DND-41 (cell line): Measurements from ENCODE around the gene SERPIND1.

Experiments
- ATAC-seq: fragments of 200-7000 bp; cut with Tn5 transposase; 3 replicates; pipeline ENCODE4 v1.9.1; 2021; ENCODE audit warnings: low read depth; ENCODE audit not compliant: insufficient read depth
- DNase-seq: peaks from one replicate; pipeline ENCODE4 v3.0.0-alpha.2; 2020
- H2AFZ ChIP-seq: 2 replicates; pipeline ENCODE4 v1.6.0; 2012; ENCODE audit warnings: low read depth, low read length
- H3K27ac ChIP-seq: 2 replicates; pipeline ENCODE4 v1.5.1; 2012; ENCODE audit warnings: low read length, inconsistent platforms
- H3K27me3 ChIP-seq: fragments of 200-600 bp; sonication (generic); 2 replicates; pipeline ENCODE4 v1.6.0; 2012; ENCODE audit warnings: low read length, mild to moderate bottlenecking, inconsistent platforms; ENCODE audit not compliant: insufficient read depth, poor library complexity
- H3K36me3 ChIP-seq: 2 replicates; pipeline ENCODE4 v1.5.1; 2012; ENCODE audit warnings: low read length, inconsistent platforms; ENCODE audit not compliant: insufficient read depth
- H3K4me1 ChIP-seq: 2 replicates; pipeline ENCODE4 v1.5.1; 2012; ENCODE audit warnings: mild to moderate bottlenecking, low read length; ENCODE audit not compliant: insufficient read depth
- H3K4me2 ChIP-seq: 2 replicates; pipeline ENCODE4 v1.6.0; 2012; ENCODE audit warnings: mild to moderate bottlenecking, moderate library complexity, low read length, inconsistent platforms; ENCODE audit not compliant: insufficient read depth
- H3K4me3 ChIP-seq, 2 experiments: fragments of 200-600 bp in 1 of 2; shearing (Covaris generic) in 1 of 2; 2 replicates each; pipeline ENCODE4 v1.5.1; 2012 to 2016; ENCODE audit warnings: inconsistent platforms in 2 of 2, low read length in 2 of 2, mild to moderate bottlenecking in 2 of 2, low read depth in 1 of 2, moderate library complexity in 1 of 2
- H3K79me2 ChIP-seq: 2 replicates; pipeline ENCODE4 v1.6.0; 2012; ENCODE audit warnings: low read length, inconsistent platforms; ENCODE audit not compliant: insufficient read depth
- H3K9ac ChIP-seq: 2 replicates; pipeline ENCODE4 v1.6.0; 2012; ENCODE audit warnings: low read depth, mild to moderate bottlenecking, inconsistent platforms, low read length, moderate library complexity
- H3K9me3 ChIP-seq: 2 replicates; pipeline ENCODE4 v1.5.1; 2012; ENCODE audit warnings: low read length, moderate library complexity, mild to moderate bottlenecking, inconsistent platforms; ENCODE audit not compliant: insufficient read depth, severe bottlenecking
- H4K20me1 ChIP-seq: 2 replicates; pipeline ENCODE4 v1.6.0; 2012; ENCODE audit warnings: low read length; ENCODE audit not compliant: insufficient read depth
- EZH2 ChIP-seq: IDR thresholded peaks from 3 replicates; pipeline ENCODE4 v1.6.1; 2012; ENCODE audit warnings: borderline replicate concordance, low read depth, mild to moderate bottlenecking, moderate library complexity, low read length, inconsistent platforms; ENCODE audit not compliant: severe bottlenecking
- TF ChIP-seq, protein P1 (sequence below): IDR thresholded peaks from 2 replicates; pipeline ENCODE4 v1.5.1; 2012; ENCODE audit warnings: borderline replicate concordance, low read length, moderate library complexity, mild to moderate bottlenecking; ENCODE audit not compliant: poor library complexity, severe bottlenecking; ENCODE audit errors: extremely low read depth

SERPIND1 gene

GRCh38 chr22:20815477-20816050 lies 41.7 kb downstream of the SERPIND1 start:
- no peak overlapping the region for H3K9ac ChIP-seq
- ATAC-seq: no peak
- no peaks in the 10 kb centered on the region for H3K79me2 ChIP-seq
- H3K4me1 ChIP-seq: no peaks in the 10 kb centered on the region
- DNase-seq: no peak
- peaks cover 88% of the 10 kb centered on the region for H3K36me3 ChIP-seq
- H3K4me2 ChIP-seq: no peak overlapping the region
- no peak overlapping the region for H3K4me3 ChIP-seq
- TF ChIP-seq EZH2: no peak
- TF ChIP-seq, protein P1, sequence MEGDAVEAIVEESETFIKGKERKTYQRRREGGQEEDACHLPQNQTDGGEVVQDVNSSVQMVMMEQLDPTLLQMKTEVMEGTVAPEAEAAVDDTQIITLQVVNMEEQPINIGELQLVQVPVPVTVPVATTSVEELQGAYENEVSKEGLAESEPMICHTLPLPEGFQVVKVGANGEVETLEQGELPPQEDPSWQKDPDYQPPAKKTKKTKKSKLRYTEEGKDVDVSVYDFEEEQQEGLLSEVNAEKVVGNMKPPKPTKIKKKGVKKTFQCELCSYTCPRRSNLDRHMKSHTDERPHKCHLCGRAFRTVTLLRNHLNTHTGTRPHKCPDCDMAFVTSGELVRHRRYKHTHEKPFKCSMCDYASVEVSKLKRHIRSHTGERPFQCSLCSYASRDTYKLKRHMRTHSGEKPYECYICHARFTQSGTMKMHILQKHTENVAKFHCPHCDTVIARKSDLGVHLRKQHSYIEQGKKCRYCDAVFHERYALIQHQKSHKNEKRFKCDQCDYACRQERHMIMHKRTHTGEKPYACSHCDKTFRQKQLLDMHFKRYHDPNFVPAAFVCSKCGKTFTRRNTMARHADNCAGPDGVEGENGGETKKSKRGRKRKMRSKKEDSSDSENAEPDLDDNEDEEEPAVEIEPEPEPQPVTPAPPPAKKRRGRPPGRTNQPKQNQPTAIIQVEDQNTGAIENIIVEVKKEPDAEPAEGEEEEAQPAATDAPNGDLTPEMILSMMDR: no peak
- H2AFZ ChIP-seq: no peak overlapping the region
- no peaks in the 10 kb centered on the region for H3K9me3 ChIP-seq
- H4K20me1 ChIP-seq: no peaks in the 10 kb centered on the region
- H3K27me3 ChIP-seq: no peaks in the 10 kb centered on the region
- H3K27ac ChIP-seq: no peak overlapping the region

DNA sequence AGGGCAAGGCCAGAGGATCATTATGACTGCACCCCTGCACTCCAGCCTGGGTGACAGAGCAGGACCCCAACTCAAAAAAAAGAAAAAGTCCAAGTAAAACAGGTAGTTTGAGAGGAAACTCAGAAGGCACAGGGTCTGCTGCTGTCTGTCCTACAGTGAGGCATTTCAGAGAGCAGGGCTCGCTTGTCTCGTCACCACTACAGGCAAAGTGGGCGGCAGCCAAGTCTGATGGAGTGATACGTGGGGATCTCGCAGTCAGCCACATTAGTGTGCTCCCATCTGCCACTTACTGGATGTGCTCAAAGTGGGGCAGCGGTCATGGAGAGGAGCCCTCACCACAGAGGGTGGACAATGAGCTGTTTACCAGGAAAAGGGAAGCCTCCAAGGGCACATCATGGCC lies 42.6 kb downstream of the SERPIND1 start:
- H3K27me3 ChIP-seq: no peaks in the 10 kb centered on the region
- H3K4me2 ChIP-seq: no peak overlapping the region
- DNase-seq (no peak), ATAC-seq (no peak)
- H3K4me1 ChIP-seq: no peaks in the 10 kb centered on the region
- H3K36me3 ChIP-seq: peaks cover 82% of the 10 kb centered on the region
- no peaks in the 10 kb centered on the region for H3K9me3 ChIP-seq
- no peak overlapping the region for H3K27ac ChIP-seq
- H3K4me3 ChIP-seq: no peak overlapping the region
- H4K20me1 ChIP-seq: no peaks in the 10 kb centered on the region
- TF ChIP-seq, protein P1: no peak
- no peak for TF ChIP-seq EZH2
- H3K79me2 ChIP-seq: no peaks in the 10 kb centered on the region
- no peak overlapping the region for H2AFZ ChIP-seq
- H3K9ac ChIP-seq: no peak overlapping the region

- Histone ChIP-seq H3K36me3 (peaks cover 76% of the 10 kb centered on the region), H3K27me3 (no peaks in the 10 kb centered on the region)
Observed at GRCh38 chr22:20818471-20818870, 44.6 kb downstream of the SERPIND1 start.

More at GRCh38 chr22:20818471-20818870, 44.6 kb downstream of the SERPIND1 start:
- Histone ChIP-seq H3K79me2 (no peaks in the 10 kb centered on the region), H3K9me3 (no peaks in the 10 kb centered on the region), H3K4me1 (no peaks in the 10 kb centered on the region), H2AFZ (no peak overlapping the region), H3K4me2 (no peak overlapping the region), H3K27ac (no peak overlapping the region), H3K4me3 (no peak overlapping the region), H4K20me1 (no peaks in the 10 kb centered on the region), H3K9ac (no peak overlapping the region)
- DNase-seq: no peak
- no peak for ATAC-seq
- TF ChIP-seq EZH2: no peak
- TF ChIP-seq, protein P1: no peak
